ENCODE measurements around the gene ANKHD1.
"Not testable (repeated sequence)": the region's sequence is repeated elsewhere in the genome, so short reads cannot be mapped to it uniquely, and the experiment has no call there.

Gene ANKHD1

DNA sequence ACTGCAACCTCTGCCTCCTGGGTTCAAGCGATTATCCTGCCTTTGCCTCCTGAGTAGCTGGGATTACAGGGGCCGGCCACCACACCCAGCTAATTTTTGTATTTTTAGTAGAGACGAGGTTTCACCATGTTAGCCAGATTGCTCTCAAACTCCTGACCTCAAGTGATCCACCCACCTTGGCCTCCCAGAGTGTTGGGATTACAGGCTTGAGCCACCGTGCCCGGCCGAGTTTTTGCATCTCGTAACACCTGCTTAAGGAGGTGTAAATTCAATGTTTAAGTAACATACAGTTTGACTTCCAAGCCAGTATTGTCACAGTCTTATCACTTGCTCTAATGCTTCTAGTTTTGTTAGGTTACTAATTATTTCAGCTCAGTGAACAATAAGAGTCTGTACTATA lies 19.7 kb downstream of the ANKHD1 start:
- not testable (repeated sequence) for DNase-seq

DNA sequence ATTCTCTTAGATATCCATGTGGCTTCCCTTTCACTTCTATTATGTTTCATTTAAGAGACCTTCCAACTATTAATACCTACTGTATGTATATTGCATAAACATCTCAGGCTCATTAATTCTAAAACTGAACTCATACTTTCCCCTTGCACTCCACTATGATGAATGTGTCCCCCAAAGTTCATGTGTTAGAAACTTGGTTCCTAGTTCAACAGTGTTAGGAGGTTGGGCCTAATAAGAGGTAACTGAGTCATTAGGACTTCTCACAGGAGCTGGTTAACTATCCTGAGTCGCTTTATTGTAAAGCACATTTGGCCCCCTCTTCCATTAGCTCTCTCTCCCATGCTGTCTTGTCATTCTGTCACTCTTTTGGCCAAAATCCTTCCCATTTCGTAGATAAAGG lies 22.0 kb downstream of the ANKHD1 start:
- DNase-seq: no peak

GRCh38 chr5:140424135-140424534 lies 22.5 kb downstream of the ANKHD1 start:
- no peak for DNase-seq

GRCh38 chr5:140427726-140428125 lies 26.1 kb downstream of the ANKHD1 start:
- not testable (repeated sequence) for DNase-seq

GRCh38 chr5:140429724-140430123 lies 28.1 kb downstream of the ANKHD1 start:
- DNase-seq: no peak

DNA sequence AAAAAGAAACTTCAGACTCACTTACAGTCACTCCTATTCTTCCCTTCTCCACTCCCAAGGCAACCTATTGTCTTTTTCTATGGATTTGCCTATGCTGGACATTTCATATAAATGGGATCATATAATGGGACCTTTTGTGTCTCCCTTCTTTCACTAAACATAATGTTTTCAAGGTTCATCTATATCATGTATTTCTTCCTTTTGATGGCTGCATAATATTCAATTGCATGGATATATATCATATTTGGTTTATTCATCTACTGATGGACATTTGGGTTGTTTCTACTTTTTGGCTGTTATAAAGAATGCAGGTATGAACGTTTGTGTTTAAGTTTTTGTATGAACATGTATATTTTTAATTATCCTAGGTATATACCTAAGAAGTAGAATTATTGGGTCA lies 30.6 kb downstream of the ANKHD1 start:
- no peak for DNase-seq

DNA sequence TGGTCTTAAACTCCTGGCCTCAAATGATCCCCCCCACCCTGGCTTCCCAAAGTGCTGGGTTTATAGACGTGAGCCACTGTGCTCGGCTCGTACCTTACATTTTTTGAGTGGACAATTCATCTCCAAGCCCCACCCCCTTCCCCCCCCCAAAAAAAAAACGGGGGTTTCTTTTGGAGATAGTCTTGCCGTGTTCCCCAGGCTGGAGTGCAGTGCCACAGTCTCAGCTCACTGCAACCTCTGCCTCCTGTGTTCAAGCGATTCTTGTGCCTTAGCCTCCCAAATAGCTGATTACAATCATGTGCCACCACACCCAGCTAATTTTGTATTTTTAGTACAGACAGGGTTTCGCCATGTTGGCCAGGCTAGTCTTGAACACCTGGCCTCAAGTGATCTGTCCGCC lies 31.3 kb downstream of the ANKHD1 start:
- DNase-seq: no peak

DNA sequence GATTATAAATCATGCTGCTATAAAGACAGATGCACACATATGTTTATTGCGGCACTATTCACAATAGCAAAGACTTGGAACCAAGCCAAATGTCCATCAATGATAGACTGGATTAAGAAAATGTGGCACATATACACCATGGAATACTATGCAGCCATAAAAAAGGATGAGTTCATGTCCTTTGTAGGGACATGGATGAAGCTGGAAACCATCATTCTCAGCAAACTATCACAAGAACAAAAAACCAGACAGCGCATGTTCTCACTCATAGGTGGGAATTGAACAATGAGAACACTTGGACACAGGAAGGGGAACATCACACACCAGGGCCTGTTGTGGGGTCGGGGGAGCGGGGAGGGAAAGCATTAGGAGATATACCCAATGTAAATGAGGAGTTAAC lies 55.7 kb downstream of the ANKHD1 start:
- not testable (repeated sequence) for DNase-seq

GRCh38 chr5:140466981-140467742 lies 65.5 kb downstream of the ANKHD1 start:
- DNase-seq: no peak

- no peak for DNase-seq
Measured at GRCh38 chr5:140468188-140468587, 66.6 kb downstream of the ANKHD1 start.

- no peak for DNase-seq
Measured at GRCh38 chr5:140469259-140469658, 67.6 kb downstream of the ANKHD1 start.

DNA sequence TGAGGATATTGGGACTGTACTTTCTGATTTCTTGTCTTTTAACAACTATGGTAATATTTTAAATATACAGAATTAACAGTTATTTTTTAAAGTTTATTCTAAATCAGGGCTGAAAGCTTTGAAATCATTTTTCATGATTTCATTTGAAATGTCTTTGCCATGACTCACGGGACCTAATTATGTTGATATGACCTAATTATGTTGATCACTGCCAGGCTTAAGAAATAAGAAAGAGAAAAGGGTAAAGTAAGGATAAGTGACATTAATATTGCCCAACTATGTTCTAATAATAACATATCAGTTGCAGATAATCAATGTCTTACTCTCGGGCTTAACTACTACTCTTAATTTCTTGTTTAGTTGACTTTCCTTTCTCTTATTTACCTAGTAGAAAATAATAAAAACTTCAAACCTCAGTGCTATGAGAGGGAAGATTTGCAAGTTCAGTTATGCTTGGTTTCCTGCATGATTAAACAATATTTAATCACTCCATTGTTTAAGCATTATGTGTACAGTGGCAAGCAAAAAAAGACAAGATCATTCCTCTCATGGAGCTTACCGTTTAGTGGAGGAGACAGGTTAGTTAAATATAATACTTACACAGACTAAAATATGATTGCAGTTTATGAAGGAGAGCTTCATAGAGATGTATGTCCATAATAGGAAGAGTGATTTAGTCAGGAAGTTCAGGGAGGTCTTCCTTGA lies 78.8 kb downstream of the ANKHD1 start:
- DNase-seq: no peak

DNA sequence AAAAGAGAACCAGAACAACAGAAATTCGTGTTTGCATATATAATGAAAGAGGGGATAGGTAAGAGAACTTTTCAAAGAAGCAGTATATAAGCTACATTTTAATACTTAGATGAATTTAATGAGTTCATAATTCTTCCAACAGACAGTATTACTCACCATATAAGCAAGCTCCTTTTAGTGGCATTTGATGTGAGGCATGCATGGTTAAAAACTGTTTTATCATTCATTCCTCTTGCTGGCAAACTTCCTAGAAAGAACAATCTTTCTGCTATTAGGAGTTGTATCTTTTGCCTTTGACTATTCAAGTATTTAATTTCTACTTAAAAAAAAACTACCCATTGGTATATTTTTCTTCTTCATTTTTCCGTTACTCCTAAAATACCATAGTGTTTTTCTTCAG lies 80.1 kb downstream of the ANKHD1 start:
- DNase-seq: no peak

GRCh38 chr5:140483055-140483454 lies 81.4 kb downstream of the ANKHD1 start:
- no peak for DNase-seq

DNA sequence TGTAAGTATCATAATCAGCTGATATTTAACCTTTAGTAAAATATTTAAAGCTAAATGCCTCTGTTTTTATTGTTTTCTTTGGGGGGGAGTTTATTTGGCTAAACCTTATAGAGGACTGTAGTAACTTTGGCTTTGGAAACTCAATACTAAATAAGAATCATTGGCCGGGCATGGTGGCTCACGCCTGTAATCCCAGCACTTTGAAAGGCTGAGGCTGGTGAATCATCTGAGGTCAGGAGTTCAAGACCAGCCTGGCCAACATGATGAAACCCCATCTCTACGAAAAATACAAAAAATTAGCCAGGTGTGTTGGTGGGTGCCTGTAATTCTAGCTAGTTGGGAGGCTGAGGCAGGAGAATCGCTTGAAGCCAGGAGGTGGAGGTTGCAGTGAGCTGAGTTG lies 86.5 kb downstream of the ANKHD1 start:
- DNase-seq: not testable (repeated sequence)

- no peak for DNase-seq
Measured at GRCh38 chr5:140488914-140489313, 87.3 kb downstream of the ANKHD1 start.

DNA sequence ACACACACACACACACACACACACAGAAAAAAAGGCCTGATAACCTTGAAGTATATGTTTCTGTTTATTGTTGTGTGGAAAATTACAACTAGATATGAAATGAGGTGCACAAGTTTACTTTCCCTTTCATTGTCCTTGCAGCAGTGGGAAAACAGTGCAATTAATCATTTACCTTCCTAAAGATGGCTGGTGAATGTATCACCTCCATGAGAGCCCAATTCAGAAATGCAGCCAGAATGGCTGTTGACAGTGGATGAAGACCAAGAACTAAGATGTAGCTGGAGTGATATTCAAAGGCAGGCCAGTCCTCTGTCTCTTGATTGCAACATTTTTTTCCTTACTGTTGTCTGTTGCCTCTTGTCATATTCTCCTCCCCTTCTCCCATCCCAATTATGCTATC lies 96.3 kb downstream of the ANKHD1 start:
- DNase-seq: no peak

DNA sequence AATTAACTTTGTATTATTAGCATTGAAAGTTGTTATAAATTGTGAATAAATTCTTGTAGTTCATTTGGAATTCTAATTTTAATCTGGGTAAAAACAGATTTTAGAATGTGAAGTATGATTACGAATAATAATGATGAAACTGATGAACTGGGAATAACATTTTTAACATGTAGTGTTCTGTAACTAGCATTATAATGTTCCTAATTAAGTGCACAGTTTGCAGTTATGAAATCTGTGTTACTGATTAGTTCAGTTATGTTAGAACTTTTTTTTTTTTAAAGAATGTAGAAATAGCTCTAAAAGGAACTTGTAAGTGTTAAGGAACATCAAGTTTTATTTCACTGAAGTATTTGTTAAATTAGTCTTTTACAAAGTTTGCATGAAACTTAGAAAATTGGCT lies 97.0 kb downstream of the ANKHD1 start:
- no peak for DNase-seq

DNA sequence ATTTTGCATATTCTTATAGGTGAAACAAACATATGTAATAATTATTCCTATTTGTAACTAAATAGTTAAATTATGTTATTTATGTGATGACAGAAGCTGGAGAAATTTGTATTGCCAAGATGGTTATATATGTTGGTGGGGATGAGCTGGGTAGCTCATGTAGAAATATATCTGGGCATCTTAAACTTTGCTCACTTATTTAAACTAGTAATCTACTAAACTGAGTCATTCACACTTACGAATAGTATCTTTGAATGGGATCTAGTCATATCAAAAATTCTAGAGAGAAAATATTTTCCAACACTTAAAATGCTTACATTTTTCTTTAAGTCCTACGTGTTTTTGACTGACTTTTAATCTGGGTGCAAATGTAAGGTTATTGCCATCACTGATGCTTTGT lies 101.2 kb downstream of the ANKHD1 start:
- no peak for DNase-seq

GRCh38 chr5:140509898-140510297 lies 108.3 kb downstream of the ANKHD1 start:
- peak; percentile 0 for DNase-seq

- DNase-seq: no peak
Measured at GRCh38 chr5:140513124-140513523, 111.5 kb downstream of the ANKHD1 start.

DNA sequence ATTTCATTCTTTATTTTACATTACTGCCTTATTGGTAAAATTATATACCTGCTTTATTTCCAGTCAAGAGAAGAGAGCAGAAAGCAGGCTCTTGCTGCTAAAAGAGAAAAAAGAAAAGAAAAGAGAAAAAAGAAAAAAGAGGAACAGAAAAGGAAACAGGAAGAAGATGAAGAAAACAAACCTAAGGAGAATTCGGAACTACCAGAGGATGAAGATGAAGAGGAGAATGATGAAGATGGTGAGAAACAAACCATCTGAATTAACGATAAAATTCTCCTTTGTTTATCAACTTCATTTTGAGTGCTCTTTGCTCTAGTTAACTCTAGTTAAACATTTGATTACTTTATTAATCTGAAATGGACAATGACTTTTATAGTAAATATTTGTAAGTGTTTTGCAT lies 122.4 kb downstream of the ANKHD1 start:
- no peak for DNase-seq

- DNase-seq: no peak
Measured at GRCh38 chr5:140540227-140540626, 138.6 kb downstream of the ANKHD1 start.

DNA sequence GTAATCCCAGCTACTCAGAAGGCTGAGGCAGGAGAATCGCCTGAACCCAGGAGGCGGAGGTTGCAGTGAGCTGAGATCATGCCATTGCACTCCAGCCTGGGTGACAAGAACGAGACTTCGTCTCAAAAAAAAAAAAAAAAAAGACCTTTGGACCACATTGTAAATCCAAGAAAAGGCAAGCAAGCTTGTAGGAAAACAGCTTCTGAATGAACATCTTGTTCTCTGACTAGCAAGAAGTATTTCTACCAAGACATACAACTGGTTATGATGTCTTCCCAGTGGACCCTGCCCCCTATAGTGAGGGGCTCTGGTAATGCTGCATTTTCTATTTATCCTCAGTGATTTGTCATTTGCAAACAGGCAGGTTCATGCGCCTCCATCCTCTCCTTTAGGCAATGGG lies 141.3 kb downstream of the ANKHD1 start:
- DNase-seq: no peak

DNA sequence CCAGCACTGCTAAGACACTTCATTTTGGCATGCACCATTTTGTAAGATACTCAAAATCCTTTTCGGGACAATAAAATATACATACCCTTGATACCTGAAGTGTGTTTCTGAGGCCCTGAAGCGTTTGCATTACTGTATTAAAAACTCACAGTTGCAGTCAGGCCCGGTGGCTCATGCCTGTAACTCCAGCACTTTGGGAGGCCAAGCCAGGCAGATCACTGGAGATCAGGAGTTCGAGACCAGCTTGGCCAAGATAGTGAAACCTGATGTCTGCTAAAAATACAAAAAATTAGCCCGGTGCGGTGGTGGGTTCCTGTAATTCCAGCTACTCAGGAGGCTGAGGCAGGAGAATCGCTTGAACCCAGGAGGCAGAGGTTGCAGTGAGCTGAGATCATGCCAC lies 143.4 kb downstream of the ANKHD1 start:
- DNase-seq: no peak
